GM23248 (cell line): ENCODE results near the gene SVEP1.

ENCODE experiments used
- EZH2 ChIP-seq: fragments of 200-600 bp; sonication (generic); IDR thresholded peaks from 2 replicates; pipeline ENCODE4 v1.6.1; 2018; ENCODE audit warnings: antibody characterized with exemption, mild to moderate bottlenecking; ENCODE audit not compliant: insufficient read depth, poor library complexity, severe bottlenecking
- EZH2phosphoT487 ChIP-seq: fragments of 200-600 bp; sonication (generic); IDR thresholded peaks from 2 replicates; pipeline ENCODE4 v1.6.1; 2018; ENCODE audit warnings: antibody characterized with exemption, moderate library complexity, mild to moderate bottlenecking, low read depth; ENCODE audit not compliant: insufficient read depth

GRCh38 chr9:110566156-110566555 is 13.4 kb downstream of the SVEP1 start:
- TF ChIP-seq EZH2 (no peak), EZH2phosphoT487 (no peak)
